ENCODE results near the gene CCDC148.

DNA sequence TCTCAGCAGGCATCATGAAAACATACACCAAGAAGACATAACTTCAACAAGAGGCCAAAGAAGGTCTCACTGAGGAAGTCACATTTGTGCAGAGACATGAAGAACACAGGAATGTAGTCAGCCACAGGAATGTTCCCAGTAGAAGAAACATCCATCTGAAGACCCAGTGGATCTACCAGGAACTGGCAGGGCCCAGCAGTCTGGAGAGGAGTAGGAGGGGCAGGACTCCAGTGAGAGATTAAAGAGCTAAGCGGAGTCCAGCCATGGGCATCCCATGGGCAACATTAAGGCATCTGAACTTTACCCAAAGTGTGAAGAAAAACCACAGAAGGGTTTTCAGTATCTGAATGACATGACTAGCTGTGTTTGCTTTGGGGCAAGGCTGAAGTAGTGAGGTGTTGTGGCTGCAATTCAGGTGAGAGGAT is 251.8 kb downstream of the CCDC148 start:
- TF ChIP-seq, protein P1, sequence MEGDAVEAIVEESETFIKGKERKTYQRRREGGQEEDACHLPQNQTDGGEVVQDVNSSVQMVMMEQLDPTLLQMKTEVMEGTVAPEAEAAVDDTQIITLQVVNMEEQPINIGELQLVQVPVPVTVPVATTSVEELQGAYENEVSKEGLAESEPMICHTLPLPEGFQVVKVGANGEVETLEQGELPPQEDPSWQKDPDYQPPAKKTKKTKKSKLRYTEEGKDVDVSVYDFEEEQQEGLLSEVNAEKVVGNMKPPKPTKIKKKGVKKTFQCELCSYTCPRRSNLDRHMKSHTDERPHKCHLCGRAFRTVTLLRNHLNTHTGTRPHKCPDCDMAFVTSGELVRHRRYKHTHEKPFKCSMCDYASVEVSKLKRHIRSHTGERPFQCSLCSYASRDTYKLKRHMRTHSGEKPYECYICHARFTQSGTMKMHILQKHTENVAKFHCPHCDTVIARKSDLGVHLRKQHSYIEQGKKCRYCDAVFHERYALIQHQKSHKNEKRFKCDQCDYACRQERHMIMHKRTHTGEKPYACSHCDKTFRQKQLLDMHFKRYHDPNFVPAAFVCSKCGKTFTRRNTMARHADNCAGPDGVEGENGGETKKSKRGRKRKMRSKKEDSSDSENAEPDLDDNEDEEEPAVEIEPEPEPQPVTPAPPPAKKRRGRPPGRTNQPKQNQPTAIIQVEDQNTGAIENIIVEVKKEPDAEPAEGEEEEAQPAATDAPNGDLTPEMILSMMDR (conservative IDR thresholded peaks at IDR 0.05; ENCODE audit: low read depth, low read length) = no peak
- TF ChIP-seq EZH2 (IDR thresholded peaks at IDR 0.05; ENCODE audit: low read length, unreplicated experiment) = no peak
- TF ChIP-seq EZH2phosphoT487 (IDR thresholded peaks at IDR 0.05; ENCODE audit: borderline replicate concordance, low read length) = no peak

All from PC-3 (cell line).